Lung (tissue), 12 donors: Measurements from ENCODE around the gene CSF1. TPM values are rescaled to one million over a fixed set of nuclear protein-coding genes. Genes with fewer than 3 reads are reported as not detected.

Experiments used
- ATAC-seq: fragments of 200-7000 bp; cut with Tn5 transposase; one replicate; pipeline ENCODE4 v1.9.1; 2020; ENCODE audit warnings: moderate number of reproducible peaks; ENCODE audit not compliant: insufficient read depth, low FRiP score
- DNase-seq, 3 donors: peaks; one replicate each; pipeline ENCODE4 v3.0.0-alpha.2; 2013 to 2017
- H3K27ac ChIP-seq, 2 donors: one replicate each; pipeline ENCODE4 v1.5.1; 2013; ENCODE audit warnings: mild to moderate bottlenecking in 2 of 2, moderate library complexity in 2 of 2, control low read depth in 1 of 2, inconsistent platforms in 1 of 2, low read depth in 1 of 2, low read length in 1 of 2
- H3K27me3 ChIP-seq, 3 donors: one replicate each; pipeline ENCODE4 v1.5.1; 2013; ENCODE audit warnings: low read length in 2 of 3; ENCODE audit not compliant: control insufficient read depth in 3 of 3, insufficient read depth in 3 of 3
- H3K36me3 ChIP-seq, 4 donors: one replicate each; pipeline ENCODE4 v1.5.1; 2013; ENCODE audit warnings: low read length in 4 of 4, mild to moderate bottlenecking in 1 of 4, moderate library complexity in 1 of 4; ENCODE audit not compliant: control insufficient read depth in 4 of 4, insufficient read depth in 4 of 4
- H3K4me1 ChIP-seq, 5 donors: one replicate each; pipeline ENCODE4 v1.5.1; 2013; ENCODE audit warnings: low read length in 5 of 5, mild to moderate bottlenecking in 2 of 5, moderate library complexity in 1 of 5; ENCODE audit not compliant: control insufficient read depth in 5 of 5, insufficient read depth in 5 of 5
- H3K4me3 ChIP-seq: one replicate; pipeline ENCODE4 v1.5.1; 2013; ENCODE audit warnings: mild to moderate bottlenecking, control low read depth, moderate library complexity
- H3K9ac ChIP-seq, 2 donors: one replicate each; pipeline ENCODE4 v1.5.1; 2013; ENCODE audit warnings: low read length in 2 of 2, control low read depth in 1 of 2; ENCODE audit not compliant: insufficient read depth in 1 of 2
- H3K9me3 ChIP-seq, 4 donors: one replicate each; pipeline ENCODE4 v1.5.1; 2013; ENCODE audit warnings: low read length in 3 of 4, mild to moderate bottlenecking in 1 of 4, moderate library complexity in 1 of 4; ENCODE audit not compliant: control insufficient read depth in 4 of 4, insufficient read depth in 3 of 4
- WGBS, 2 donors: extraction: QIAGEN DNeasy Blood & Tissue Kit; methylation state at CpG; one replicate each; pipeline ENCODE4 v1.1.7; 2013; 5-methylcytosine and 5-hydroxymethylcytosine counted together
- polyA plus RNA-seq, 2 donors: library from polyadenylated mRNA; stranded (reverse); fragments of 200-250 nt; gene quantifications; one replicate each; pipeline ENCODE4 v1.2.1, GENCODE V29; 2013
- total RNA-seq, 2 donors: library from RNA; depleted of rRNA in 1 of 2; stranded (reverse); fragments of >200 nt in 1 of 2; gene quantifications; one replicate each; pipeline ENCODE4 v1.2.1, GENCODE V29; 2014 to 2021
- TF ChIP-seq, protein P1 (sequence below): IDR thresholded peaks from 2 replicates; pipeline ENCODE4 v1.5.1; 2012; ENCODE audit warnings: mild to moderate bottlenecking; ENCODE audit errors: control extremely low read depth, extremely low read depth
- donor health status: control.
- donor health status: control.
- donor health status: Bipolar disorder and iron deficiency.
- donor health status: healthy.
- donor health status: DM: yes; HTN: yes; CAD: no.

CSF1 gene
- total and polyA plus RNA-seq, 4 donors, result 13.5 to 65.3 (median 28.5) TPM

DNA sequence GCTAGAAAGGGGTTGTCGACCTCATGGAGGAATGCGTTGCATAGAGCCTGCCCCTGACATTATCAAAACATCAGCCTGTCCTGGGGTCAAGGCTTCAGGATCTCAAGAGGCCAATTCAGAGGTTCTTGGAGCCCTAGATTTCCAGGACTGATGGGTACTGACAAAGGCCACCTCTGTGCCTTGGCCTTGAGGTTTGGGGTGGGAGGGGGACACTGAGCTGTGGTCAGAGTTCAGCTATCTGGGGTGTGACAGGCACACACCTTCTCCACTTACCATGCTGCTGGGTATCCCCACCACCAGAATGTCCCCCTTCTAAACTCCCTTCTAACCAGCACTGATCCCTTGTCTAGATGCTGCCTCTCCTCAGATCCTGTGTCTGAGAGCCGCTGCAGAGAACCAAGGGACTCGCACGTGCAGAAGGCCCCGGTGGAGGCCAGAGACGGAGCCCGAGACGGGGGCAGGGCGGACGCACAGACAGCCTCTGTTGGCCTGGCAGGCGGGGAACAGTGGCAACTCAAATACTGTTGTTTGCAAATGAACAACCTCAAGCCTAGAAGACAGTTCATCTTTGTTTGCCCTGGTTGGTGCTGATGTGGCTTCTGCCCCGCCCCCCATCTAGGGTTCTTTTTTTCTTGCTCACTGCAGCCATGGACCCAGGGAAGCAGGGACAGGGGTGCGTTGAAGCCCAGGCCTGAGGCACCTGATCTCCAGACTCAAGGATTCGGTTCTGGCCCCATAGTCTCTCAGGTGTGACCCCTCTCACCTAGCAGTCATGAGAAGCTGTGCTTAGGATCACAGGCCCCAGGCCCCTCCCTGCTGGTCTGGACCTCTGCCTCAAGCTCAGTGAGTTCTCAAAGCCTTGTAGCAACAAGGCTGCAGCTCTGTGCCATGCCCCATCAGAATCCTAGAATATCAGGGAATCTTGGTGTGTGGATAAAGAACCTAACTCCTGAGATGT lies 28.1 kb upstream of the CSF1 start:
- 94 to 96% methylated on average over 15 of the region's 15 CpGs for WGBS, 2 donors
- no peaks in the 10 kb centered on the region for H3K36me3 ChIP-seq
- no peak overlapping the region for H3K4me3 ChIP-seq
- no peaks in the 10 kb centered on the region for H3K27me3 ChIP-seq
- peaks cover 0 to 18% (median 0%) of the 10 kb centered on the region in 5 donors for H3K4me1 ChIP-seq
- H3K9me3 ChIP-seq, result no peaks in the 10 kb centered on the region
- TF ChIP-seq, protein P1, sequence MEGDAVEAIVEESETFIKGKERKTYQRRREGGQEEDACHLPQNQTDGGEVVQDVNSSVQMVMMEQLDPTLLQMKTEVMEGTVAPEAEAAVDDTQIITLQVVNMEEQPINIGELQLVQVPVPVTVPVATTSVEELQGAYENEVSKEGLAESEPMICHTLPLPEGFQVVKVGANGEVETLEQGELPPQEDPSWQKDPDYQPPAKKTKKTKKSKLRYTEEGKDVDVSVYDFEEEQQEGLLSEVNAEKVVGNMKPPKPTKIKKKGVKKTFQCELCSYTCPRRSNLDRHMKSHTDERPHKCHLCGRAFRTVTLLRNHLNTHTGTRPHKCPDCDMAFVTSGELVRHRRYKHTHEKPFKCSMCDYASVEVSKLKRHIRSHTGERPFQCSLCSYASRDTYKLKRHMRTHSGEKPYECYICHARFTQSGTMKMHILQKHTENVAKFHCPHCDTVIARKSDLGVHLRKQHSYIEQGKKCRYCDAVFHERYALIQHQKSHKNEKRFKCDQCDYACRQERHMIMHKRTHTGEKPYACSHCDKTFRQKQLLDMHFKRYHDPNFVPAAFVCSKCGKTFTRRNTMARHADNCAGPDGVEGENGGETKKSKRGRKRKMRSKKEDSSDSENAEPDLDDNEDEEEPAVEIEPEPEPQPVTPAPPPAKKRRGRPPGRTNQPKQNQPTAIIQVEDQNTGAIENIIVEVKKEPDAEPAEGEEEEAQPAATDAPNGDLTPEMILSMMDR, result no peak
- ATAC-seq, result no peak
- DNase-seq, result no peak
- H3K27ac ChIP-seq, result no peak overlapping the region
- H3K9ac ChIP-seq, result no peak overlapping the region

DNA sequence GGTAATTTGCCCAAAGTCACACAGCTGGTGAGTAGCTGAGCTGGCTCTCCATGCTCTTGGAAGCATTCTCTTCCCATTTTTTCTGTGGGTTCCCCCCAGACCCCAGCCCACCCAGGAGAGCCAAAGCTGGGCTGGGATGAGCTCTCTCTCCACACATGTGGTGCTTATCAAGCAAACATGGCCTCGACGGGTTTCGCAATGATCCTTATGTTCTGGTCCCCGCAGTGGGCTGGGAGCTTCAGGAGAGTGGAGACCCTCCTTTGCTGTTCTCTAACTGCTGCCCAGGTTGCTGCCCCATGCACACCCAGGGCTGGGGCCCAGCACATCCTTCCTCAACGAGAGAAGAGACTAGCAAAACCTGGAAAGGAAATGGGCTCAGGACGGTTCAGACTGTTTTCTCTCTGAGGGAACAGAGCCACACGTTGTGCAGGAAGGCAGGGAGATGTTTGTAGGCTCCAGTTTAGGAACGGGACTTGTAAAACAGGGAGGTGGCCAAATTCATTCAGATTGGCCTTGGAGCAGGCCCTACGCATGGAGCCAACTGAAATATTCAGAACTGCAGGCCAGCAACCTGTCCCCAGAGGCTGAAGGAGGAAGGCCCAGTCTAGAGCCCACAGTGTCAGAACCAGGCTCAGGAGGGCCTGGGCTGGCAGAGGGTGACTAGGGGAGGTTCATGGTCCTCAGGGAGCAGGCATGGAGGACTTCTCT lies 27.2 kb upstream of the CSF1 start:
- DNase-seq (no peak), ATAC-seq (no peak)
- Histone ChIP-seq H3K27ac (no peak overlapping the region), H3K4me1 (peaks cover 0 to 16% (median 0%) of the 10 kb centered on the region in 5 donors), H3K9me3 (no peaks in the 10 kb centered on the region), H3K27me3 (no peaks in the 10 kb centered on the region), H3K36me3 (no peaks in the 10 kb centered on the region), H3K9ac (no peak overlapping the region), H3K4me3 (no peak overlapping the region)
- TF ChIP-seq, protein P1, result no peak
- 41 to 56% methylated on average over 9 of the region's 9 CpGs for WGBS, 2 donors

DNA sequence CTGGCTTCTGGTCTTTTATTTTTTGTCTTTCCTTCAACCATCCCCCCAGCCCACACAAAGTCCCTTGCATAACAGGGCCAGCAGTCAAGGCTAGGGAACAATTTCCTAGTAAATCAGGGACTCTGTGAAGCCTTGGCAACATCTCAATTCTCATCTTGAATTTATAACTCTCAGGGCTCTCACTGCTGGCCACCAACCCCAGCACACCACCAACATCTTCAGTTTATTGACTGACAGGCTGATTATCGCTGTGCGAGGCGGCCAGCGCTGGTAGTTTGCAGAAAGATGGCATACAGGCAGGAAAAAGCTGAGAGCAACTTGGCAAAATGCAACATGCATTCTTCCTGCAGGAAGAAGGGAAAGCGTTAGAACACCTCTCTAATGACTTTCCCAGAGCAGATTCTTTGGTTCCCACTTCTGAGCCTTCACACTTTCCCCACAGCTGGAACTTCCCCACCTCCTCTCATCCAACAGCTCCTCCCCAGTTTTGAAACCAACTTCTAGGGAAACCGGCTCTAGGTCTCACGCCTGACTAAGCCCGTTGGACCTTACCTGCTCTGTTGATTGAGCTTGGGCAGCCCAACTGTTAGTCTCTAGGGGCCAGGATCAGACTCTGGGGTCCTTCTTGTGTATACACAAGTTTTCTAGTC lies 26.3 kb upstream of the CSF1 start:
- H3K9me3 ChIP-seq, result no peaks in the 10 kb centered on the region
- no peak for ATAC-seq
- peak in 1 of 3 donors; percentile 38 for DNase-seq
- H3K4me3 ChIP-seq, result no peak overlapping the region
- H3K36me3 ChIP-seq, result no peaks in the 10 kb centered on the region
- H3K4me1 ChIP-seq, result peaks cover 0 to 16% (median 0%) of the 10 kb centered on the region in 5 donors
- no peak overlapping the region for H3K27ac ChIP-seq
- no peaks in the 10 kb centered on the region for H3K27me3 ChIP-seq
- 66 to 70% methylated on average over 8 of the region's 8 CpGs for WGBS, 2 donors
- H3K9ac ChIP-seq, result no peak overlapping the region
- TF ChIP-seq, protein P1, result no peak
